GM18951 (cell line): ENCODE data around the gene CCL15.
"Not testable (repeated sequence)": the region's sequence is repeated elsewhere in the genome, so short reads cannot be mapped to it uniquely, and the experiment has no call there.

Source experiments
- POLR2A ChIP-seq: IDR thresholded peaks from 4 replicates; pipeline ENCODE4 v1.6.1; 2011; ENCODE audit warnings: mild to moderate bottlenecking; ENCODE audit not compliant: insufficient read length, insufficient read depth; ENCODE audit errors: extremely low read depth
- in situ Hi-C: fragments of 300-500 bp; cut with MboI; formaldehyde crosslinking; loops from one replicate; pipeline ENCODE4 v1.12.0; 2022; ENCODE audit warnings: low sequenced_read_pairs, mixed read lengths, inconsistent platforms; ENCODE audit not compliant: unreplicated experiment

Gene CCL15

GRCh38 chr17:36001110-36001771 lies at the start of gene CCL15:
CCL15 (minus strand) TSS chr17:36001553; CDS start chr17:36001492, 61 bp downstream.
- in situ Hi-C loops, result no loop called here

GRCh38 chr17:36049643-36050042 lies 48.3 kb upstream of the CCL15 start:
- in situ Hi-C loops, result no loop called here
- TF ChIP-seq POLR2A, result no peak

More at GRCh38 chr17:36001110-36001771, at the start of gene CCL15:
- TF ChIP-seq POLR2A, result no peak

GRCh38 chr17:36048066-36048465 lies 46.7 kb upstream of the CCL15 start:
- in situ Hi-C loops, result no loop called here
- TF ChIP-seq POLR2A, result no peak

- in situ Hi-C loops, result no loop called here
Measured at GRCh38 chr17:36036235-36036634, 34.9 kb upstream of the CCL15 start.

GRCh38 chr17:36034127-36034526 lies 32.8 kb upstream of the CCL15 start:
- in situ Hi-C loops, result no loop called here

More at GRCh38 chr17:36036235-36036634, 34.9 kb upstream of the CCL15 start:
- no peak for TF ChIP-seq POLR2A

GRCh38 chr17:36030956-36031355 lies 29.6 kb upstream of the CCL15 start:
- no peak for TF ChIP-seq POLR2A
- in situ Hi-C loops, result no loop called here

More at GRCh38 chr17:36034127-36034526, 32.8 kb upstream of the CCL15 start:
- TF ChIP-seq POLR2A, result no peak

GRCh38 chr17:36027761-36028160 lies 26.4 kb upstream of the CCL15 start:
- in situ Hi-C loops, result no loop called here
- no peak for TF ChIP-seq POLR2A

GRCh38 chr17:36024106-36024869 lies 22.9 kb upstream of the CCL15 start:
- no peak for TF ChIP-seq POLR2A
- in situ Hi-C loops, result no loop called here

- no peak for TF ChIP-seq POLR2A
- in situ Hi-C loops, result no loop called here
Measured at GRCh38 chr17:36019423-36019822, 18.1 kb upstream of the CCL15 start.

GRCh38 chr17:36017799-36018198 lies 16.4 kb upstream of the CCL15 start, which contains the start of gene CCL23:
CCL23 (minus strand) TSS chr17:36017972; CDS start chr17:36017897, 75 bp downstream.
- in situ Hi-C loops, result no loop called here

GRCh38 chr17:36016555-36016954 lies 15.2 kb upstream of the CCL15 start:
- in situ Hi-C loops, result no loop called here
- TF ChIP-seq POLR2A, result no peak

More at GRCh38 chr17:36017799-36018198, 16.4 kb upstream of the CCL15 start, which contains the start of gene CCL23:
- TF ChIP-seq POLR2A, result no peak

GRCh38 chr17:36015895-36016294 lies 14.5 kb upstream of the CCL15 start:
- in situ Hi-C loops, result not testable (repeated sequence)

GRCh38 chr17:36014946-36015345 lies 13.6 kb upstream of the CCL15 start:
- in situ Hi-C loops, result no loop called here
- TF ChIP-seq POLR2A, result no peak

- no peak for TF ChIP-seq POLR2A
- in situ Hi-C loops, result no loop called here
Measured at GRCh38 chr17:36011201-36011600, 9.8 kb upstream of the CCL15 start.

- TF ChIP-seq POLR2A, result no peak
- in situ Hi-C loops, result no loop called here
Measured at GRCh38 chr17:36008998-36009665, 7.8 kb upstream of the CCL15 start.
